PC-3 (cell line): ENCODE measurements around the gene C1orf21. TPM values are rescaled to one million over a fixed set of nuclear protein-coding genes. Genes with fewer than 3 reads are reported as not detected.

Experiments
- ATAC-seq: fragments of 200-7000 bp; cut with Tn5 transposase; 2 replicates; pipeline ENCODE4 v1.9.1; 2020; ENCODE audit warnings: mild to moderate bottlenecking, moderate library complexity
- BruUV-seq: library from RNA; stranded (reverse); fragments of 400-500 nt; replicated peaks from 2 replicates; lab custom pipeline; 2021; lab: Mats Ljungman, UMichigan
- CTCF ChIA-PET: fragments of 300-600 bp; sonication (Branson Sonifier 250); formaldehyde crosslinking; loops from one replicate; lab custom pipeline; 2022; ENCODE audit warnings: antibody characterized with exemption; lab: Charles Lee
- POLR2A ChIA-PET: fragments of 300-600 bp; sonication (Branson Sonifier 250); formaldehyde crosslinking; loops from one replicate; lab custom pipeline; 2022; ENCODE audit warnings: antibody characterized with exemption; ENCODE audit not compliant: unreplicated experiment; lab: Charles Lee
- DNase-seq: peaks from one replicate; pipeline ENCODE4 v3.0.0-alpha.2; 2015
- H2AFZ ChIP-seq: fragments of 300-600 bp; sonication (generic); 2 replicates; pipeline ENCODE4 v1.6.0; 2016; ENCODE audit warnings: antibody characterized with exemption, low read length
- H3F3A ChIP-seq: fragments of 300-600 bp; sonication (generic); one replicate; pipeline ENCODE4 v1.6.0; 2017; ENCODE audit warnings: antibody characterized with exemption, low read length, control low read depth, mild to moderate bottlenecking; ENCODE audit not compliant: unreplicated experiment
- H3K27ac ChIP-seq: fragments of 300-600 bp; sonication (generic); 2 replicates; pipeline ENCODE4 v1.5.1; 2016; ENCODE audit warnings: mild to moderate bottlenecking, low read length
- H3K27me3 ChIP-seq: fragments of 300-600 bp; sonication (generic); 2 replicates; pipeline ENCODE4 v1.6.1; 2016; ENCODE audit warnings: low read length, mixed read lengths
- H3K36me3 ChIP-seq: fragments of 300-600 bp; sonication (generic); 2 replicates; pipeline ENCODE4 v1.6.1; 2016; ENCODE audit warnings: low read depth, mixed run types, low read length, mixed read lengths
- H3K4me1 ChIP-seq: fragments of 300-600 bp; sonication (generic); 2 replicates; pipeline ENCODE4 v1.5.1; 2016; ENCODE audit warnings: low read length; ENCODE audit not compliant: insufficient read depth
- H3K4me2 ChIP-seq: fragments of 300-600 bp; sonication (generic); 2 replicates; pipeline ENCODE4 v1.6.0; 2016; ENCODE audit warnings: low read length
- H3K4me3 ChIP-seq: fragments of 300-600 bp; sonication (generic); 2 replicates; pipeline ENCODE4 v1.5.1; 2016; ENCODE audit warnings: mild to moderate bottlenecking, low read length, mixed read lengths
- H3K79me2 ChIP-seq: fragments of 300-600 bp; sonication (generic); 2 replicates; pipeline ENCODE4 v1.6.1; 2017; ENCODE audit warnings: low read length, mixed read lengths
- H3K9ac ChIP-seq: fragments of 300-600 bp; sonication (generic); 2 replicates; pipeline ENCODE4 v1.6.0; 2016; ENCODE audit warnings: mild to moderate bottlenecking, low read length
- H3K9me2 ChIP-seq: fragments of 300-600 bp; sonication (generic); replicated peaks from 2 replicates; pipeline ENCODE4 v1.6.1; 2016; ENCODE audit warnings: mixed run types, low read length, mixed read lengths
- H3K9me3 ChIP-seq: fragments of 300-600 bp; sonication (generic); 2 replicates; pipeline ENCODE4 v1.6.1; 2016; ENCODE audit warnings: low read length, mixed read lengths
- H4K20me1 ChIP-seq: fragments of 300-600 bp; sonication (generic); 2 replicates; pipeline ENCODE4 v1.6.1; 2016; ENCODE audit warnings: low read length, mixed read lengths
- CTCF ChIP-seq: fragments of 300-600 bp; sonication (generic); conservative IDR thresholded peaks from 2 replicates; pipeline ENCODE4 v1.5.1; 2017; ENCODE audit warnings: antibody characterized with exemption, low read depth, mild to moderate bottlenecking, low read length
- EZH2 ChIP-seq: fragments of 300-600 bp; sonication (generic); IDR thresholded peaks from one replicate; pipeline ENCODE4 v1.6.1; 2017; ENCODE audit warnings: antibody characterized with exemption, mild to moderate bottlenecking, low read length; ENCODE audit not compliant: unreplicated experiment
- EZH2phosphoT487 ChIP-seq: fragments of 300-600 bp; sonication (generic); IDR thresholded peaks from 2 replicates; pipeline ENCODE4 v1.6.1; 2018; ENCODE audit warnings: mild to moderate bottlenecking, antibody characterized with exemption, low read length, borderline replicate concordance
- intact Hi-C: fragments of 100-400 bp; cut with micrococcal nuclease; formaldehyde crosslinking; loops from 2 replicates; pipeline ENCODE4 v1.9.0; 2023
- total RNA-seq: library from RNA; depleted of rRNA; stranded (reverse); fragments of >200 nt; gene quantifications from 2 replicates; pipeline ENCODE4 v1.2.3, GENCODE V29; 2014

Gene C1orf21
- total RNA-seq, 1 experiment from 2014 or later = 1.3 TPM

- no TSS peak for BruUV-seq
- Histone ChIP-seq H3K27me3 (no peaks in the 10 kb centered on the region), H3K9me2 (no peaks in the 10 kb centered on the region), H2AFZ (no peak overlapping the region), H3K79me2 (no peaks in the 10 kb centered on the region), H3K36me3 (no peaks in the 10 kb centered on the region), H3F3A (no peaks in the 10 kb centered on the region), H3K27ac (no peak overlapping the region), H3K9ac (no peak overlapping the region), H3K4me2 (no peak overlapping the region), H3K4me1 (no peaks in the 10 kb centered on the region), H3K4me3 (no peak overlapping the region), H4K20me1 (no peaks in the 10 kb centered on the region), H3K9me3 (no peaks in the 10 kb centered on the region)
- intact Hi-C loops = no loop called here
- no peak for TF ChIP-seq EZH2
- ChIA-PET CTCF (no interaction called here), POLR2A (no interaction called here)
- no peak for DNase-seq
- ATAC-seq = no peak
These were observed 50.5 kb downstream of the C1orf21 start for GRCh38 chr1:184437291-184437690.

- TF ChIP-seq EZH2 (no peak), CTCF (no peak), EZH2phosphoT487 (no peak)
- no peaks in the 10 kb centered on the region for H3F3A ChIP-seq
- H3K9me2 ChIP-seq = no peaks in the 10 kb centered on the region
- H3K27me3 ChIP-seq = no peaks in the 10 kb centered on the region
- H3K36me3 ChIP-seq = no peaks in the 10 kb centered on the region
- intact Hi-C loops = no loop called here
- no peak for ATAC-seq
- no peaks in the 10 kb centered on the region for H3K79me2 ChIP-seq
- no peak overlapping the region for H3K9ac ChIP-seq
- H3K9me3 ChIP-seq = no peaks in the 10 kb centered on the region
- ChIA-PET CTCF (no interaction called here), POLR2A (no interaction called here)
- H3K27ac ChIP-seq = no peak overlapping the region
- no peaks in the 10 kb centered on the region for H3K4me1 ChIP-seq
- H3K4me3 ChIP-seq = no peak overlapping the region
- no peak for DNase-seq
- no peaks in the 10 kb centered on the region for H4K20me1 ChIP-seq
- no TSS peak for BruUV-seq
- no peak overlapping the region for H3K4me2 ChIP-seq
- no peak overlapping the region for H2AFZ ChIP-seq
These were observed 51.5 kb downstream of the C1orf21 start for GRCh38 chr1:184438363-184438762.

GRCh38 chr1:184442260-184442659 is 55.4 kb downstream of the C1orf21 start:
- Histone ChIP-seq H2AFZ (no peak overlapping the region), H3K9me3 (no peaks in the 10 kb centered on the region), H3K9me2 (no peaks in the 10 kb centered on the region), H3K27me3 (no peaks in the 10 kb centered on the region), H3K4me1 (no peaks in the 10 kb centered on the region), H3K27ac (no peak overlapping the region), H3K36me3 (no peaks in the 10 kb centered on the region), H3K4me2 (no peak overlapping the region), H3K79me2 (no peaks in the 10 kb centered on the region), H4K20me1 (no peaks in the 10 kb centered on the region), H3K9ac (no peak overlapping the region), H3F3A (no peaks in the 10 kb centered on the region), H3K4me3 (no peak overlapping the region)
- DNase-seq (no peak), ATAC-seq (no peak)
- intact Hi-C loops = no loop called here
- TF ChIP-seq EZH2phosphoT487 (no peak), EZH2 (no peak), CTCF (no peak)
- BruUV-seq = no TSS peak
- ChIA-PET CTCF (no interaction called here), POLR2A (no interaction called here)
